Loucy (cell line): Measurements from ENCODE around the gene CGB3.
"Not testable (repeated sequence)": the region's sequence is repeated elsewhere in the genome, so short reads cannot be mapped to it uniquely, and the experiment has no call there.

Experiments
- H2AFZ ChIP-seq: fragments of 200-600 bp; sonication (generic); 2 replicates; pipeline ENCODE4 v1.6.0; 2016; ENCODE audit warnings: antibody characterized with exemption, mild to moderate bottlenecking, low read length, moderate library complexity
- H3F3A ChIP-seq: fragments of 200-600 bp; 2 replicates; pipeline ENCODE4 v1.6.0; 2016; ENCODE audit warnings: antibody characterized with exemption, low read depth, mild to moderate bottlenecking
- H3K27me3 ChIP-seq: fragments of 200-600 bp; sonication (generic); 2 replicates; pipeline ENCODE4 v1.6.1; 2014; ENCODE audit warnings: low read length, mild to moderate bottlenecking; ENCODE audit not compliant: insufficient read depth, poor library complexity, severe bottlenecking
- H3K36me3 ChIP-seq: fragments of 200-600 bp; sonication (generic); 2 replicates; pipeline ENCODE4 v1.6.1; 2016; ENCODE audit warnings: low read length; ENCODE audit not compliant: insufficient read depth
- H3K4me1 ChIP-seq: fragments of 200-600 bp; sonication (generic); 2 replicates; pipeline ENCODE4 v1.5.1; 2014; ENCODE audit warnings: low read length, mild to moderate bottlenecking; ENCODE audit not compliant: insufficient read depth, poor library complexity, severe bottlenecking
- H3K4me2 ChIP-seq: fragments of 200-600 bp; sonication (generic); 2 replicates; pipeline ENCODE4 v1.6.0; 2014; ENCODE audit warnings: antibody characterized with exemption, low read length, low read depth, mild to moderate bottlenecking; ENCODE audit not compliant: poor library complexity, severe bottlenecking
- H3K4me3 ChIP-seq: fragments of 200-600 bp; sonication (generic); 2 replicates; pipeline ENCODE4 v1.5.1; 2014; ENCODE audit warnings: low read length, mild to moderate bottlenecking, mixed read lengths; ENCODE audit not compliant: poor library complexity, severe bottlenecking
- H3K79me2 ChIP-seq: fragments of 200-600 bp; sonication (generic); 2 replicates; pipeline ENCODE4 v1.6.1; 2014; ENCODE audit warnings: low read length; ENCODE audit not compliant: insufficient read depth
- H3K9ac ChIP-seq: fragments of 200-600 bp; sonication (generic); 2 replicates; pipeline ENCODE4 v1.6.0; 2014; ENCODE audit warnings: mild to moderate bottlenecking, low read depth, low read length, moderate library complexity; ENCODE audit not compliant: poor library complexity, severe bottlenecking
- H3K9me2 ChIP-seq: fragments of 200-600 bp; sonication (generic); replicated peaks from 2 replicates; pipeline ENCODE4 v1.6.1; 2016; ENCODE audit warnings: low read depth, low read length, mixed read lengths
- H3K9me3 ChIP-seq: fragments of 200-600 bp; sonication (generic); 2 replicates; pipeline ENCODE4 v1.6.1; 2014; ENCODE audit warnings: mild to moderate bottlenecking, antibody characterized with exemption, low read length, low read depth; ENCODE audit not compliant: insufficient read depth
- H4K20me1 ChIP-seq: fragments of 200-600 bp; sonication (generic); 2 replicates; pipeline ENCODE4 v1.6.0; 2014; ENCODE audit warnings: antibody characterized with exemption, low read length, mild to moderate bottlenecking; ENCODE audit not compliant: insufficient read depth, poor library complexity, severe bottlenecking
- EZH2phosphoT487 ChIP-seq: fragments of 200-600 bp; IDR thresholded peaks from 2 replicates; pipeline ENCODE4 v1.6.1; 2018; ENCODE audit warnings: antibody characterized with exemption, mild to moderate bottlenecking, moderate library complexity, borderline replicate concordance
- TF ChIP-seq, protein P1 (sequence below): fragments of 200-600 bp; sonication (generic); conservative IDR thresholded peaks from 2 replicates; pipeline ENCODE4 v1.5.1; 2014; ENCODE audit warnings: mild to moderate bottlenecking, antibody characterized with exemption, low read length

CGB3 gene

DNA sequence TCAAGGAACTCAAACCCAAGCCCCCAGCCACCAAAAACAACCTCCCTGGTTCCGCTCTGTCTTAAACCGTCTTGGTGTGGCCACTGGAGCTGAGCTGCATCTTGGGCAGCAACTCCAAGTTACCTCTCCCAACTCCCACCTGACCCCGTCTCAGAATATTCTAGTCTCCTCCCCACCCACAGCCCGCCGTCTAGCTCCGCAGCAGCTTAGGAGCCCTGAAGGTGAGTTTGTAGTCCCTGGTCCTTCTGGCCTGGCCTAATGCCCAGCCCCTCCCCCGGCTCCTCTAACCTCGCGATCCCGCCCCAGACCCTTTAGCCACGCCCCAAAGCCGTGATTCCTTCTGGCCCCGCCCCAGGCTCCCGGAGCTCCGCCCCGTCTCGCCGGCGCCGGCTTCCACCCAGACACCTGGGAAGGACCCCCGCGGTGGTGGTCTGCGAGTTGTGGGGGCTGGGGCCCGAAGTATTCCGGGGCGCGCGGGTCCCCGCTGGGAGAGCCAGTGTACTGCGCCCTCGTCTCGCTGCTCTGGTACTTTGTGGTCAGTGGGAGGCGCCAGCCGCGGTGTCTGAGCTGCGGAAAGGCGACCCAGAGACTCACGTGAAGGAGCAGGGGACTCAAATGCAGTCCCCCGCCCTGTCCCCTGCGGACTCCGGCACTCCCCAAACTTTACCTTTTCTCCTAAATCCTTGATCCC lies 4.7 kb downstream of the CGB3 start:
- no peak overlapping the region for H3K4me2 ChIP-seq
- H3K9ac ChIP-seq: no peak overlapping the region
- H3F3A ChIP-seq: no peaks in the 10 kb centered on the region
- H3K9me3 ChIP-seq: no peaks in the 10 kb centered on the region
- no peaks in the 10 kb centered on the region for H4K20me1 ChIP-seq
- no peaks in the 10 kb centered on the region for H3K27me3 ChIP-seq
- peaks cover 18% of the 10 kb centered on the region; the same call in 1 of the 2 replicates for H3K36me3 ChIP-seq
- H3K4me1 ChIP-seq: peaks cover 7% of the 10 kb centered on the region
- H2AFZ ChIP-seq: no peak overlapping the region
- no peaks in the 10 kb centered on the region for H3K79me2 ChIP-seq
- TF ChIP-seq, protein P1, sequence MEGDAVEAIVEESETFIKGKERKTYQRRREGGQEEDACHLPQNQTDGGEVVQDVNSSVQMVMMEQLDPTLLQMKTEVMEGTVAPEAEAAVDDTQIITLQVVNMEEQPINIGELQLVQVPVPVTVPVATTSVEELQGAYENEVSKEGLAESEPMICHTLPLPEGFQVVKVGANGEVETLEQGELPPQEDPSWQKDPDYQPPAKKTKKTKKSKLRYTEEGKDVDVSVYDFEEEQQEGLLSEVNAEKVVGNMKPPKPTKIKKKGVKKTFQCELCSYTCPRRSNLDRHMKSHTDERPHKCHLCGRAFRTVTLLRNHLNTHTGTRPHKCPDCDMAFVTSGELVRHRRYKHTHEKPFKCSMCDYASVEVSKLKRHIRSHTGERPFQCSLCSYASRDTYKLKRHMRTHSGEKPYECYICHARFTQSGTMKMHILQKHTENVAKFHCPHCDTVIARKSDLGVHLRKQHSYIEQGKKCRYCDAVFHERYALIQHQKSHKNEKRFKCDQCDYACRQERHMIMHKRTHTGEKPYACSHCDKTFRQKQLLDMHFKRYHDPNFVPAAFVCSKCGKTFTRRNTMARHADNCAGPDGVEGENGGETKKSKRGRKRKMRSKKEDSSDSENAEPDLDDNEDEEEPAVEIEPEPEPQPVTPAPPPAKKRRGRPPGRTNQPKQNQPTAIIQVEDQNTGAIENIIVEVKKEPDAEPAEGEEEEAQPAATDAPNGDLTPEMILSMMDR: no peak; the same call in 1 of the 2 replicates
- no peak for TF ChIP-seq EZH2phosphoT487
- H3K4me3 ChIP-seq: no peak overlapping the region
- H3K9me2 ChIP-seq: no peaks in the 10 kb centered on the region

DNA sequence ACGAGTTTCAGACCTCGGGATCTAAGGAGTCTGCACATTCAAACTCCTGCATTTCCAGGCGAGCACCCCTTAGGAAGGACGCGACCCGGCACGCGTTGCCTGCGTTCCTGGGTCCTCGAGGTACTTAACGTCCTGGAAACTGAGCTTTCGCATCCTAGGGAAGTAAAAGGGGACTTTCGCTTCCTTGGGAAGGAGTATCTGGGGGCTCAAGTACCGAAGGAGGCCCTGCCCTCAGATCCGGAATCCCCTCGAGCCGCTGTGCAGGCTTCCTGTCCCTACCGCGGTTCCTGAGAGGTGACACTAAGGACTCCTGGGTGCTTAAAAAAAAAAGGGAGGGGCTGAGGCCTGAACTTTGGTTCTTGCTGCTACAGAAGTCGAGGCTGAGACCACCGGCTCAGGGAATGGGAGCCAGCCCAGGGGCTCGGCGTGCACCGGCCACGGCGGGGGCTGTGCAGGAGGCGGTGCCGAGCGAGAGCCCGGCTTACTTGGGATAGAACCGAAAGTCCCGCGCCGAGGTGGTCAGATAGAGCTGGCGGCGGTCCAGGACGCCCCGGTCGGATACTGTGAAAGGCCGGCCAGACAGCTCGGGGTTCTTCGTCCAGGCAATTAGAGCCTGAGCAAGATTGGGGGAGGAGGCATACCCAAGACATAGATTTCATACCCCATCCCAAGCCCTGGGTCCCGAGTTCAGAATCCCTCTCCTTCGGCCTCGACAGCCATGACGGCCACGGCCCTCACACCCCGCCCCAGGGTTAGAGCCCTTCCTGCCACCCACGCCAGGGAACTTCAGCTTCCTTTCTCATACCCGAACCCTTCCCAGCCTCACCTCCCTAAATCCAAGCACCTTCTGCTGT lies 5.5 kb downstream of the CGB3 start:
- H3K79me2 ChIP-seq, H3F3A ChIP-seq, H3K9me2 ChIP-seq, H4K20me1 ChIP-seq, H2AFZ ChIP-seq, H3K4me3 ChIP-seq, H3K4me2 ChIP-seq, H3K9ac ChIP-seq, H3K27me3 ChIP-seq, H3K9me3 ChIP-seq, H3K4me1 ChIP-seq: not testable (repeated sequence)
- peaks cover 20% of the 10 kb centered on the region; the same call in 1 of the 2 replicates for H3K36me3 ChIP-seq

DNA sequence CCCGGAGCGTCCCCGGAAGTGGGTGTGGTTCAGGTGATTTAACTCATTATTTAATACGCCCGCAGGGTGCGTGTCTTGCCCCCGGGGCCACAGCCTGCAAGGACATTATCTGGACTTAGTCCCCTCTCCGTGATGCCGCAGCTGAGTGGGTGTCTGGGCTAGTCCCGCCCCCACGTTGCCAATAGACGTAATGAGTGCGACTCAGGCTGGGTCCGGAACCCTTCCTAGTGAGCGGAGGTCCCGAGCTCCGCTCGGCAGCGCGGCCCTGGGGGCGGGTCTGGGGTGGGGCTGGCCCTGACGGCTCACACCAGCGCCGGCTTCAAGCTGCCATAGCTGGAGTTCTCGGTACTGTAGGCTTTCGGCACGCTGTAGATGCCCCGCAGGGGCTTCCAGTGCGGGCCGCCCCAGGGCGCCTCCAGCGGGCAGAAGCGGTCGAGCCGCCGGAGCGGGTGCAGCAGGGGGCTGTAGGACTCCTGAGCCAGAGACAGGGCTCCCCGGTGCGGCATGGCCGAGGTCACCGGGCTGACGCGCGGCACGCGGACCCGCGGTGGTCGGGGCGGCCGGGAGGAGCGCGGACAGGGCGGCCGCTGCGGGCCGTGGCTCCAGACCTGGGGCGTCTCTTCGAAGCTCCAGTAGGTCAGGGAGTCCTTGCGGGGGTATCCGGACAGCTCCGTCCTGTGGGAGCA lies 6.3 kb downstream of the CGB3 start:
- H3K4me2 ChIP-seq: no peak overlapping the region
- H3K9me3 ChIP-seq: no peaks in the 10 kb centered on the region
- peaks cover 7% of the 10 kb centered on the region for H3K4me1 ChIP-seq
- TF ChIP-seq, protein P1: no peak; the same call in 1 of the 2 replicates
- no peak for TF ChIP-seq EZH2phosphoT487
- H3K79me2 ChIP-seq: no peaks in the 10 kb centered on the region
- H3K4me3 ChIP-seq: no peak overlapping the region
- no peaks in the 10 kb centered on the region for H3K27me3 ChIP-seq
- no peak overlapping the region for H2AFZ ChIP-seq
- no peaks in the 10 kb centered on the region for H4K20me1 ChIP-seq
- peaks cover 20% of the 10 kb centered on the region; the same call in 1 of the 2 replicates for H3K36me3 ChIP-seq
- H3K9me2 ChIP-seq: no peaks in the 10 kb centered on the region
- H3F3A ChIP-seq: no peaks in the 10 kb centered on the region
- no peak overlapping the region for H3K9ac ChIP-seq
